VCaP (cell line): ENCODE results near the gene AUTS2.

Source experiments
- H3K27ac ChIP-seq: fragments of 450-650 bp; 2 replicates; pipeline ENCODE4 v1.5.1; 2017
- CTCF ChIP-seq: fragments of 450-650 bp; conservative IDR thresholded peaks from 2 replicates; pipeline ENCODE4 v1.5.1; 2017; ENCODE audit warnings: mild to moderate bottlenecking, moderate library complexity

AUTS2 gene

GRCh38 chr7:70312336-70312735, 714.1 kb downstream of the AUTS2 start:
- TF ChIP-seq CTCF, result no peak
- H3K27ac ChIP-seq, result no peak overlapping the region

- no peak overlapping the region for H3K27ac ChIP-seq
- TF ChIP-seq CTCF, result no peak
Measured at GRCh38 chr7:70313271-70313670, 715.0 kb downstream of the AUTS2 start.

- no peak overlapping the region for H3K27ac ChIP-seq
- TF ChIP-seq CTCF, result no peak
Measured at GRCh38 chr7:70313687-70314086, 715.4 kb downstream of the AUTS2 start.

- no peak for TF ChIP-seq CTCF
- H3K27ac ChIP-seq, result no peak overlapping the region
Measured at GRCh38 chr7:70314221-70314620, 715.9 kb downstream of the AUTS2 start.

GRCh38 chr7:70316745-70317144, 718.5 kb downstream of the AUTS2 start:
- TF ChIP-seq CTCF, result no peak
- no peak overlapping the region for H3K27ac ChIP-seq

GRCh38 chr7:70317356-70317755, 719.1 kb downstream of the AUTS2 start:
- no peak overlapping the region for H3K27ac ChIP-seq
- TF ChIP-seq CTCF, result no peak

GRCh38 chr7:70318511-70318910, 720.2 kb downstream of the AUTS2 start:
- no peak overlapping the region for H3K27ac ChIP-seq
- TF ChIP-seq CTCF, result no peak

GRCh38 chr7:70319057-70319456, 720.8 kb downstream of the AUTS2 start:
- no peak overlapping the region for H3K27ac ChIP-seq
- TF ChIP-seq CTCF, result no peak
